AG09319 (cell line): Measurements from ENCODE around the gene SCP2.

Experiments
- DNase-seq: peaks from one replicate; pipeline ENCODE4 v3.0.0-alpha.2; 2010; ENCODE audit warnings: low read depth; ENCODE audit errors: extremely low read depth
- CTCF ChIP-seq: IDR thresholded peaks from 2 replicates; pipeline ENCODE4 v1.5.1; 2011; ENCODE audit warnings: low read depth, mild to moderate bottlenecking, inconsistent platforms, low read length, moderate library complexity

SCP2 gene

GRCh38 chr1:53011175-53011574 is 84.1 kb downstream of the SCP2 start:
- no peak for TF ChIP-seq CTCF
- DNase-seq = no peak

- no peak for TF ChIP-seq CTCF
- peak; percentile 71 for DNase-seq
These were observed 87.9 kb downstream of the SCP2 start for GRCh38 chr1:53014791-53015507.

GRCh38 chr1:53015508-53015860 is 88.4 kb downstream of the SCP2 start:
- no peak for TF ChIP-seq CTCF
- no peak for DNase-seq

- no peak for TF ChIP-seq CTCF
- no peak for DNase-seq
These were observed 89.6 kb downstream of the SCP2 start for GRCh38 chr1:53016705-53017104.

GRCh38 chr1:53020588-53020987 is 93.5 kb downstream of the SCP2 start:
- no peak for DNase-seq
- no peak for TF ChIP-seq CTCF

- DNase-seq = no peak
- TF ChIP-seq CTCF = no peak
These were observed 95.1 kb downstream of the SCP2 start for GRCh38 chr1:53022179-53022578.

GRCh38 chr1:53023546-53023945 is 96.5 kb downstream of the SCP2 start:
- no peak for TF ChIP-seq CTCF
- no peak for DNase-seq
